K562 (cell line): ENCODE data around the gene EVA1A. TPM values are rescaled to one million over a fixed set of nuclear protein-coding genes. Genes with fewer than 3 reads are reported as not detected.

Source experiments
- ATAC-seq: fragments of 200-7000 bp; cut with Tn5 transposase; 3 replicates; pipeline ENCODE4 v1.9.1; 2020; ENCODE audit warnings: moderate library complexity
- BruUV-seq: library from RNA; stranded (reverse); fragments of 400-500 nt; replicated peaks from 2 replicates; lab custom pipeline; 2021; lab: Mats Ljungman, UMichigan
- CTCF ChIA-PET: fragments of 300-600 bp; formaldehyde crosslinking; extraction: SDS; loops from one replicate; lab custom pipeline; 2021; ENCODE audit warnings: low intra/inter-chr PET ratio; lab: Yijun Ruan, JAX
- POLR2A ChIA-PET: fragments of 300-600, 350-650 bp; sonication (Branson Sonifier 250); formaldehyde crosslinking; extraction: SDS; loops from one replicate; lab custom pipeline; 2021; ENCODE audit warnings: antibody characterized with exemption, inconsistent platforms; lab: Yijun Ruan, JAX
- DNase-seq, 4 experiments: peaks; one replicate each; pipeline versions ENCODE4 v3.0.0 to v3.0.0-alpha.2; 2011 to 2018; ENCODE audit warnings: low spot score in 3 of 4, mixed read lengths in 3 of 4; ENCODE audit errors: extremely low read depth in 1 of 4
- FAIRE-seq: peaks from 2 replicates; lab custom pipeline; 2011; peaks lifted over from hg19 to GRCh38; lab: Jason Lieb, UNC
- H2AFZ ChIP-seq: 2 replicates; pipeline ENCODE4 v1.6.0; 2011; ENCODE audit warnings: low read depth, low read length, control low read depth, inconsistent platforms
- H3K27ac ChIP-seq: fragments of 200-600 bp; 3 replicates; pipeline ENCODE4 v1.8.0; 2011; ENCODE audit warnings: low read depth, mild to moderate bottlenecking, control low read depth, inconsistent platforms, low read length, moderate library complexity, mixed read lengths; ENCODE audit errors: extremely low read depth
- H3K27me3 ChIP-seq, 2 experiments: fragments of 300-600 bp in 1 of 2; 2 replicates in 1 of 2; 3 replicates in 1 of 2; pipeline versions ENCODE4 v1.6.0 to v1.8.0; 2011; ENCODE audit warnings: inconsistent platforms in 2 of 2, low read length in 2 of 2, mild to moderate bottlenecking in 1 of 2, mixed read lengths in 1 of 2, moderate library complexity in 1 of 2; ENCODE audit not compliant: control insufficient read depth in 2 of 2, insufficient read depth in 2 of 2
- H3K36me3 ChIP-seq: fragments of 300-600 bp; 3 replicates; pipeline ENCODE4 v1.8.0; 2011; ENCODE audit warnings: mild to moderate bottlenecking, low read length, inconsistent platforms; ENCODE audit not compliant: control insufficient read depth, insufficient read depth
- H3K4me1 ChIP-seq, 2 experiments: fragments of 200-600 bp in 1 of 2; replicated peaks in 1 of 2; 2 replicates in 1 of 2; 3 replicates in 1 of 2; pipeline versions ENCODE4 v1.5.1 to v1.8.0; 2011; ENCODE audit warnings: inconsistent platforms in 2 of 2, low read length in 2 of 2, mild to moderate bottlenecking in 1 of 2, mixed read lengths in 1 of 2, moderate library complexity in 1 of 2; ENCODE audit not compliant: control insufficient read depth in 2 of 2, insufficient read depth in 2 of 2
- H3K4me2 ChIP-seq: 2 replicates; pipeline ENCODE4 v1.6.1; 2011; ENCODE audit warnings: low read length, control low read depth, inconsistent platforms, mixed read lengths; ENCODE audit not compliant: insufficient read depth
- H3K4me3 ChIP-seq: fragments of 200-600 bp; sonication (generic), shearing (Covaris generic); 2 replicates; pipeline ENCODE4 v1.5.1; 2016; ENCODE audit warnings: control low read depth, inconsistent platforms
- H3K79me2 ChIP-seq: fragments of 200-600 bp; 3 replicates; pipeline ENCODE4 v1.8.0; 2011; ENCODE audit warnings: low read length, inconsistent platforms; ENCODE audit not compliant: control insufficient read depth, insufficient read depth
- H3K9ac ChIP-seq, 2 experiments: 2 replicates each; pipeline versions ENCODE4 v1.6.0 to v1.6.1; 2011; ENCODE audit warnings: low read depth in 2 of 2, low read length in 2 of 2, control low read depth in 1 of 2, inconsistent platforms in 1 of 2, mild to moderate bottlenecking in 1 of 2, mixed read lengths in 1 of 2; ENCODE audit not compliant: insufficient read depth in 1 of 2
- H3K9me1 ChIP-seq: one replicate; pipeline ENCODE4 v1.6.0; 2011; ENCODE audit warnings: inconsistent platforms, mild to moderate bottlenecking, low read length, moderate library complexity; ENCODE audit not compliant: control insufficient read depth, insufficient read depth
- H3K9me3 ChIP-seq: replicated peaks from 2 replicates; pipeline ENCODE4 v1.5.1; 2011; ENCODE audit warnings: low read depth, low read length, inconsistent platforms; ENCODE audit not compliant: control insufficient read depth, insufficient read depth
- H4K20me1 ChIP-seq: replicated peaks from 2 replicates; pipeline ENCODE4 v1.6.1; 2011; ENCODE audit warnings: low read length, inconsistent platforms, mixed read lengths; ENCODE audit not compliant: control insufficient read depth, insufficient read depth
- ATF3 ChIP-seq, 2 experiments: fragments of 450-650 bp in 1 of 2; sonication (generic) in 1 of 2; formaldehyde crosslinking in 1 of 2; IDR thresholded peaks in 1 of 2; conservative IDR thresholded peaks in 1 of 2; 2 replicates each; pipeline versions ENCODE4 v1.6.1 to v1.8.1; 2016 to 2023; ENCODE audit warnings: mild to moderate bottlenecking in 2 of 2, moderate library complexity in 2 of 2, inconsistent platforms in 1 of 2, missing genetic modification reagents in 1 of 2
- CBFA2T2 ChIP-seq: fragments of 450-650 bp; conservative IDR thresholded peaks from 2 replicates; pipeline ENCODE4 v1.6.1; 2017; ENCODE audit warnings: mild to moderate bottlenecking
- FOXJ3 ChIP-seq: sonication (generic); formaldehyde crosslinking; IDR thresholded peaks from 2 replicates; pipeline ENCODE4 v1.4.0; 2020; ENCODE audit warnings: mild to moderate bottlenecking, missing genetic modification reagents
- GATA2 ChIP-seq: sonication (generic); formaldehyde crosslinking; IDR thresholded peaks from 2 replicates; pipeline ENCODE4 v1.4.0; 2020; ENCODE audit warnings: mild to moderate bottlenecking, missing genetic modification reagents
- HCFC1 ChIP-seq: IDR thresholded peaks from 2 replicates; pipeline ENCODE4 v1.6.1; 2012; ENCODE audit warnings: low read depth, low read length, improper control_type of control experiment
- PATZ1 ChIP-seq: fragments of 250-450 bp; sonication (Bioruptor Pico); IDR thresholded peaks from 2 replicates; pipeline ENCODE4 v1.5.0; 2020; ENCODE audit warnings: mild to moderate bottlenecking, borderline replicate concordance
- RNF2 ChIP-seq: sonication (generic); IDR thresholded peaks from 2 replicates; pipeline ENCODE4 v1.6.1; 2016
- SAFB ChIP-seq: fragments of 200-400 bp; formaldehyde crosslinking; IDR thresholded peaks from 2 replicates; pipeline ENCODE4 v1.6.1; 2017; ENCODE audit warnings: low read depth, low read length, borderline replicate concordance
- SIN3B ChIP-seq: fragments of 450-650 bp; IDR thresholded peaks from 2 replicates; pipeline ENCODE4 v1.6.1; 2017; ENCODE audit warnings: low read depth, mild to moderate bottlenecking, moderate library complexity
- SIX5 ChIP-seq, 2 experiments: IDR thresholded peaks; 2 replicates each; pipeline ENCODE4 v1.6.1; 2011; ENCODE audit warnings: low read length in 2 of 2, borderline replicate concordance in 1 of 2, low read depth in 1 of 2, mild to moderate bottlenecking in 1 of 2, moderate library complexity in 1 of 2; ENCODE audit not compliant: insufficient read depth in 1 of 2
- STAG1 ChIP-seq: sonication (generic); formaldehyde crosslinking; IDR thresholded peaks from 2 replicates; pipeline ENCODE4 v1.5.0; 2020; ENCODE audit warnings: missing genetic modification reagents, borderline replicate concordance
- THAP12 ChIP-seq: fragments of 250-450 bp; sonication (Bioruptor Pico); IDR thresholded peaks from 2 replicates; pipeline ENCODE4 v1.9.0; 2021; ENCODE audit warnings: mild to moderate bottlenecking, inconsistent platforms
- XRCC3 ChIP-seq: fragments of 450-650 bp; IDR thresholded peaks from 2 replicates; pipeline ENCODE4 v1.6.1; 2017; ENCODE audit warnings: mild to moderate bottlenecking, moderate library complexity
- YBX1 ChIP-seq: fragments of 450-650 bp; IDR thresholded peaks from 2 replicates; pipeline ENCODE4 v1.7.1; 2016; ENCODE audit warnings: mild to moderate bottlenecking
- ZNF41 ChIP-seq: fragments of 250-450 bp; sonication (Bioruptor Pico); conservative IDR thresholded peaks from 2 replicates; pipeline ENCODE4 v1.4.0; 2020; ENCODE audit warnings: mild to moderate bottlenecking
- WGBS: fragments of 100-300 bp; shearing (Covaris generic); methylation state at CpG from one replicate; pipeline ENCODE4 v1.1.6; 2016; ENCODE audit warnings: low coverage, mixed read lengths; ENCODE audit not compliant: insufficient coverage; ENCODE audit errors: missing lambda C conversion rate; 5-methylcytosine and 5-hydroxymethylcytosine counted together
- in situ Hi-C: fragments of 300-500 bp; cut with MboI; formaldehyde crosslinking; loops from 4 replicates; pipeline ENCODE4 v1.15.0; 2018; ENCODE audit warnings: inconsistent platforms, mixed read lengths
- intact Hi-C: fragments of 100-400 bp; cut with micrococcal nuclease; formaldehyde crosslinking; loops from 2 replicates; pipeline ENCODE4 v1.14.2; 2022
- polyA plus RNA-seq, 8 experiments: library from polyadenylated mRNA; depleted of rRNA in 4 of 8; stranded (reverse) in 5 of 8; unstranded in 3 of 8; fragments of >200 nt; fragmentation: Nextera tagmentation in 2 of 8; fragmentation: Illumina TruSeq in 1 of 8; extraction: Ambion mirVana in 2 of 8; extraction: Trizol in 1 of 8; gene quantifications; 2 replicates each; pipeline versions ENCODE4 v1.2.1 to v1.2.3, GENCODE V29; 2011 to 2014; ENCODE audit warnings: inconsistent platforms in 1 of 8, missing spikeins in 1 of 8
- total RNA-seq, 7 experiments: library from RNA; depleted of rRNA in 6 of 7; stranded (reverse); fragments of >200 nt in 6 of 7; fragmentation: Illumina TruSeq in 2 of 7; extraction: Trizol in 2 of 7; gene quantifications; 2 replicates each; pipeline versions ENCODE4 v1.2.1 to v1.2.3, GENCODE V29; 2011 to 2021; ENCODE audit warnings: low replicate concordance in 1 of 7

The EVA1A gene
- total and polyA plus RNA-seq, 9 of the 15 experiments (the other 6 are each of a cell fraction or from before 2014, with no cell fraction given): not detected

- CTCF ChIA-PET: no interaction called here
- H3K79me2 ChIP-seq: no peaks in the 10 kb centered on the region
- no peaks in the 10 kb centered on the region; a peak in 1 of 5 replicates for H3K4me1 ChIP-seq
- TF ChIP-seq ATF3 (IDR thresholded peaks at IDR 0.05): no peak
- TF ChIP-seq ATF3 (CRISPR knock-in tag; conservative IDR thresholded peaks at IDR 0.05): no peak
- no peak for TF ChIP-seq SAFB
- TF ChIP-seq SIN3B: no peak
- no peak for TF ChIP-seq XRCC3
- no peak for TF ChIP-seq GATA2 (CRISPR knock-in tag)
- no peak for TF ChIP-seq STAG1 (CRISPR knock-in tag)
- no peak for TF ChIP-seq SIX5 (IDR thresholded peaks at IDR 0.05; ENCODE audit: borderline replicate concordance in 1 of 2, insufficient read depth in 1 of 2, low read depth in 1 of 2, low read length in 2 of 2)
- no peak for TF ChIP-seq THAP12 (CRISPR knock-in tag)
- no peak for TF ChIP-seq ZNF41 (CRISPR knock-in tag)
- no peak for TF ChIP-seq CBFA2T2
- no peak for TF ChIP-seq YBX1
- TF ChIP-seq HCFC1: no peak
- TF ChIP-seq PATZ1: no peak
- no peak for TF ChIP-seq RNF2
- no peak for TF ChIP-seq FOXJ3 (CRISPR knock-in tag)
- peaks cover 7 to 35% of the 10 kb centered on the region in 2 experiments for H3K27me3 ChIP-seq
- H2AFZ ChIP-seq: no peak overlapping the region
- POLR2A ChIA-PET: interaction anchor here (0.7 kb wide), 1 partner anchor 12 kb away, joined by 3 read pairs; no protein-coding TSS in a partner anchor
- no peaks in the 10 kb centered on the region for H4K20me1 ChIP-seq
- H3K9me3 ChIP-seq: no peaks in the 10 kb centered on the region
- no peak overlapping the region for H3K9ac ChIP-seq
- in situ Hi-C loops (no loop called here), intact Hi-C loops (no loop called here)
- no peaks in the 10 kb centered on the region for H3K36me3 ChIP-seq
- H3K4me2 ChIP-seq: no peak overlapping the region
- DNase-seq (no peak), ATAC-seq (no peak), FAIRE-seq (no peak)
- WGBS: 3% methylated on average over 6 of the region's 8 CpGs
- no peak overlapping the region for H3K27ac ChIP-seq
- no peaks in the 10 kb centered on the region for H3K9me1 ChIP-seq
- H3K4me3 ChIP-seq: no peak overlapping the region
- no TSS peak for BruUV-seq
These were observed 1.1 kb downstream of the EVA1A start for GRCh38 chr2:75559680-75560021.
